KMS-11 (cell line): ENCODE results near the gene IQSEC2.

Source experiments
- H2AFZ ChIP-seq: fragments of 200-600 bp; sonication (generic); 2 replicates; pipeline ENCODE4 v1.6.1; 2016; ENCODE audit warnings: antibody characterized with exemption, mixed run types, low read depth
- H3K27ac ChIP-seq: fragments of 200-600 bp; sonication (generic); 2 replicates; pipeline ENCODE4 v1.6.1; 2016; ENCODE audit warnings: mild to moderate bottlenecking, mixed run types
- H3K27me3 ChIP-seq: fragments of 200-600 bp; sonication (generic); 2 replicates; pipeline ENCODE4 v1.6.1; 2017; ENCODE audit warnings: mild to moderate bottlenecking, low read depth, mixed run types, moderate library complexity; ENCODE audit not compliant: insufficient read depth
- H3K36me3 ChIP-seq: fragments of 200-600 bp; sonication (generic); 2 replicates; pipeline ENCODE4 v1.6.1; 2017; ENCODE audit warnings: mild to moderate bottlenecking, mixed run types; ENCODE audit not compliant: insufficient read depth
- H3K4me1 ChIP-seq: fragments of 200-600 bp; sonication (generic); 2 replicates; pipeline ENCODE4 v1.6.1; 2016; ENCODE audit warnings: mild to moderate bottlenecking, low read depth, mixed run types; ENCODE audit not compliant: poor library complexity, severe bottlenecking
- H3K4me2 ChIP-seq: fragments of 200-600 bp; sonication (generic); 2 replicates; pipeline ENCODE4 v1.7.0; 2016; ENCODE audit warnings: mild to moderate bottlenecking, mixed run types
- H3K4me3 ChIP-seq: fragments of 200-600 bp; sonication (generic); IDR thresholded peaks from 2 replicates; pipeline ENCODE4 v1.6.1; 2017; ENCODE audit warnings: low read depth, low read length, mixed read lengths; ENCODE audit not compliant: insufficient read depth
- H3K79me2 ChIP-seq: fragments of 200-600 bp; sonication (generic); 2 replicates; pipeline ENCODE4 v1.6.1; 2016; ENCODE audit warnings: low read depth, mixed run types; ENCODE audit not compliant: insufficient read depth
- H3K9ac ChIP-seq: fragments of 200-600 bp; sonication (generic); 2 replicates; pipeline ENCODE4 v1.6.1; 2016; ENCODE audit warnings: mild to moderate bottlenecking, mixed run types
- H4K20me1 ChIP-seq: fragments of 200-600 bp; sonication (generic); 2 replicates; pipeline ENCODE4 v1.6.1; 2016; ENCODE audit warnings: mild to moderate bottlenecking, mixed run types; ENCODE audit not compliant: insufficient read depth
- TF ChIP-seq, protein P1 (sequence below): fragments of 200-600 bp; sonication (generic); conservative IDR thresholded peaks from 2 replicates; pipeline ENCODE4 v1.6.1; 2017; ENCODE audit warnings: low read depth, mild to moderate bottlenecking, antibody characterized with exemption, low read length, moderate library complexity, mixed read lengths

IQSEC2 gene

DNA sequence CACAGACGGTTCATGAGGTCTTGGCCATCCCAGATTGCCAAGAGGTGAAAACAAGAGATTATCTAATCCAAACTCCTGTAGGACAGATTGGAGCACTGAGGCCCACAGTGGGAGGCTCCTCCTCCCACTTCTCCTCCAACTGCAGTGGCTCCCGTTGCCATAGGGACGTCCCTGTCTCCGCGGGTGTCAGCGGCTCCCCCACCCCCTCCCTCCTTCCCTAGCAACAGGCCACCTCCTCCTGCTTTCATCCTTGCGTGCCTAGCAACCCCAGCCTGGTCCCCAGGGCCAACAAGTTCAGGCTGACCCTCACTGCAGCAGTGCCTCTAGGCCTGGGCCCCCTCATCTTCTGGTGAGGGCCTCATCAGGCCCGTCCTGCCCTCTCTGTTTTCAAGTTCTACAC, 6.8 kb upstream of the IQSEC2 start:
- H3K36me3 ChIP-seq: no peaks in the 10 kb centered on the region
- H3K27ac ChIP-seq: no peak overlapping the region
- TF ChIP-seq, protein P1, sequence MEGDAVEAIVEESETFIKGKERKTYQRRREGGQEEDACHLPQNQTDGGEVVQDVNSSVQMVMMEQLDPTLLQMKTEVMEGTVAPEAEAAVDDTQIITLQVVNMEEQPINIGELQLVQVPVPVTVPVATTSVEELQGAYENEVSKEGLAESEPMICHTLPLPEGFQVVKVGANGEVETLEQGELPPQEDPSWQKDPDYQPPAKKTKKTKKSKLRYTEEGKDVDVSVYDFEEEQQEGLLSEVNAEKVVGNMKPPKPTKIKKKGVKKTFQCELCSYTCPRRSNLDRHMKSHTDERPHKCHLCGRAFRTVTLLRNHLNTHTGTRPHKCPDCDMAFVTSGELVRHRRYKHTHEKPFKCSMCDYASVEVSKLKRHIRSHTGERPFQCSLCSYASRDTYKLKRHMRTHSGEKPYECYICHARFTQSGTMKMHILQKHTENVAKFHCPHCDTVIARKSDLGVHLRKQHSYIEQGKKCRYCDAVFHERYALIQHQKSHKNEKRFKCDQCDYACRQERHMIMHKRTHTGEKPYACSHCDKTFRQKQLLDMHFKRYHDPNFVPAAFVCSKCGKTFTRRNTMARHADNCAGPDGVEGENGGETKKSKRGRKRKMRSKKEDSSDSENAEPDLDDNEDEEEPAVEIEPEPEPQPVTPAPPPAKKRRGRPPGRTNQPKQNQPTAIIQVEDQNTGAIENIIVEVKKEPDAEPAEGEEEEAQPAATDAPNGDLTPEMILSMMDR: no peak
- H3K4me3 ChIP-seq: no peak overlapping the region
- no peak overlapping the region for H2AFZ ChIP-seq
- no peak overlapping the region for H3K9ac ChIP-seq
- no peaks in the 10 kb centered on the region for H4K20me1 ChIP-seq
- no peaks in the 10 kb centered on the region for H3K4me1 ChIP-seq
- H3K27me3 ChIP-seq: no peaks in the 10 kb centered on the region
- H3K4me2 ChIP-seq: no peak overlapping the region
- no peaks in the 10 kb centered on the region for H3K79me2 ChIP-seq

DNA sequence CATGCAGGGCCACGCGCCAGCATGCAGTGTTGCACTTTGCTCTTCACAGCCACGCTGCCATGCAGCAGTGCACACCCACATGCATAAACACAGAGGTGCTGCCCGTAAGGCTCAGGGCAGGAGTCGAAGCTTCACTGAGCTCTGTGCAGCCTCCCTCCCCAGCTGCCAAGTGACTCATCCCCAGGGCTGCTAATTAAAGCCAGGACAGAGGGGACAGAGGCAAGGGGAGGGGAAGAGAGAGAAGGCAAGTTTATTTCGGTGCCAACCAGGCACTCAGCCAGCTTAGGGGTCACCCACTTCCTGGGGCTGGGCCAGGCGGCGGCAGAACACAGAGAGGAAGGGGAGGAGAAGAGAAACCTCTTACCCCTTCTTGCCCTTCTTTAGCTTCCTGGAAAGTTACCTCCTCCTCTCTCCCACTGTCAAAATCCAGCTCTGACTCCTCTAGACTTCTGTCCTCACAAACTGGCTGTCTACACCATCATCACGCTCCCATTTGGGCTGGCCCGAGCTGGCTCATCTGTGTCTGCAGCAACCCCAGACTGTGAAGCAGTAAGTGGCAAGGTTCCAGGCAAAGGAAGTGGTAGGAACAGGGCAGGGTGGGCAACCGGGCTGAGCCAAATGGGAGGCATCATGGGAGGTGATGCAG, 6.2 kb upstream of the IQSEC2 start:
- no peaks in the 10 kb centered on the region for H3K36me3 ChIP-seq
- no peak overlapping the region for H3K4me3 ChIP-seq
- no peak overlapping the region for H3K4me2 ChIP-seq
- no peaks in the 10 kb centered on the region for H4K20me1 ChIP-seq
- no peaks in the 10 kb centered on the region for H3K4me1 ChIP-seq
- H3K27me3 ChIP-seq: no peaks in the 10 kb centered on the region
- H2AFZ ChIP-seq: no peak overlapping the region
- no peaks in the 10 kb centered on the region for H3K79me2 ChIP-seq
- H3K27ac ChIP-seq: no peak overlapping the region
- TF ChIP-seq, protein P1: no peak
- H3K9ac ChIP-seq: no peak overlapping the region

DNA sequence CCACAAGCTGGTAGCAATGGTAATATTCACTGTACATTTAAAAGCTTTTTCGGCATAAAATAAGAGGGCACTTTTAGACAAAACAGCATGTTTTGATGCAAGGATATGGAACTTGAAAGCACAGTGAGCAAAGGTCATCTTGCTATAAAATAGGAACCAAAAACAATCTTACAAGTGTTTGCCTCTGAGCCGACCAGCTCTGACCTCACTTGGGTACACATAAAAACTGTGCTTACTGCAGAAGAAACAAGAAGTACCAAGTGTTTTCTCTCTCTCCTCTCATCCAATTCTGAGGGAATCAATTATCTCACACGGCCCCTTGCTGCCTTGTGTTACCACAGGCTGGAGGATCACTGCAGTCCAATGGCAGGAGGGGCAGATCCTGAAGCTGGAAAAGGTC, 4.8 kb upstream of the IQSEC2 start:
- Histone ChIP-seq H2AFZ (no peak overlapping the region), H3K4me3 (no peak overlapping the region), H3K4me2 (no peak overlapping the region), H3K9ac (no peak overlapping the region), H3K27me3 (no peaks in the 10 kb centered on the region), H3K27ac (no peak overlapping the region), H3K36me3 (no peaks in the 10 kb centered on the region), H4K20me1 (no peaks in the 10 kb centered on the region), H3K79me2 (no peaks in the 10 kb centered on the region), H3K4me1 (no peaks in the 10 kb centered on the region)
- TF ChIP-seq, protein P1: no peak

DNA sequence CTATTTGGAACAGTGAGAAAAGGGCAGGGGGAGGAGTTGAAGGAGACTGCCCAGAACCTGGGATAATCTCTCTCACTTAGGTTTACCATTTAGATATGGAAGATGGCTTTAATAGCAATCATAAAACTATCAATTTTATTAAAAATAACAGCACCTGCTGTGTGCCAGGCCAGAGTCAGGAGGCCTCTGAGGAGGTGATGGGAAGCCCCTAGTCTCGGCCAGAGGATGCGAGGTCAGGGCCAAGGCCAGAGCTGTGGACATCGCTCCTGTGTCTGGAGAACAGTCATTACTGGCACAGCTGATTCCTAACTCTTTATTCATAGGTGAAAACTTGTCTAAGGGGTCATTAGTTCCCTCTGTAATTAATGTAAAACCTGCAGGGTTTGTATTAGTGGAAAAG, 4.2 kb upstream of the IQSEC2 start:
- Histone ChIP-seq H3K4me1 (no peaks in the 10 kb centered on the region), H3K4me2 (no peak overlapping the region), H3K36me3 (no peaks in the 10 kb centered on the region), H3K9ac (no peak overlapping the region), H3K79me2 (no peaks in the 10 kb centered on the region), H3K27ac (no peak overlapping the region), H3K27me3 (no peaks in the 10 kb centered on the region), H4K20me1 (no peaks in the 10 kb centered on the region), H3K4me3 (no peak overlapping the region), H2AFZ (no peak overlapping the region)
- TF ChIP-seq, protein P1: no peak
